ENCODE data around the gene ADARB2. TPM values are rescaled to one million over a fixed set of nuclear protein-coding genes. Genes with fewer than 3 reads are reported as not detected.

The ADARB2 gene
- total and polyA plus RNA-seq, 2 experiments from 2014 or later: not detected

- H3K27me3 ChIP-seq (replicated peaks; ENCODE audit: insufficient read depth): no peaks in the 10 kb centered on the region
- H3K27ac ChIP-seq: no peak overlapping the region
- DNase-seq: no peak
- no peaks in the 10 kb centered on the region for H3K36me3 ChIP-seq (ENCODE audit: low read depth)
- in situ Hi-C loops (cut with MboI): no loop called here
- H3K79me2 ChIP-seq (ENCODE audit: insufficient read depth): no peaks in the 10 kb centered on the region
- no peaks in the 10 kb centered on the region for H4K20me1 ChIP-seq (ENCODE audit: insufficient read depth)
- WGBS, 2 experiments (ENCODE audit: low coverage in 1 of 2, low lambda C conversion rate in 2 of 2, missing lambda C conversion rate in 2 of 2): 53 to 58% methylated on average over 15 of the region's 15 CpGs
- H3K4me1 ChIP-seq (ENCODE audit: insufficient read depth): no peaks in the 10 kb centered on the region
- no peak overlapping the region for H3K4me3 ChIP-seq
- no peak overlapping the region for H2AFZ ChIP-seq
- H3K9me3 ChIP-seq (ENCODE audit: low read depth): no peaks in the 10 kb centered on the region
- no peak overlapping the region for H3K4me2 ChIP-seq (ENCODE audit: unreplicated experiment)
- H3K9ac ChIP-seq: no peak overlapping the region
- no peaks in the 10 kb centered on the region for H3K9me2 ChIP-seq (ENCODE audit: insufficient read depth)
- TF ChIP-seq EZH2 (IDR thresholded peaks at IDR 0.05; ENCODE audit: insufficient read depth, poor library complexity, severe bottlenecking): no peak
- no peak for TF ChIP-seq EZH2phosphoT487 (IDR thresholded peaks at IDR 0.05; ENCODE audit: insufficient read depth, low read depth)
- no peaks in the 10 kb centered on the region for H3F3A ChIP-seq (ENCODE audit: insufficient read depth)
Measured at GRCh38 chr10:1527951-1528350, 209.4 kb downstream of the ADARB2 start.

GRCh38 chr10:1526436-1527055, 210.8 kb downstream of the ADARB2 start:
- H3K27me3 ChIP-seq (replicated peaks; ENCODE audit: insufficient read depth): no peaks in the 10 kb centered on the region
- H3F3A ChIP-seq (ENCODE audit: insufficient read depth): no peaks in the 10 kb centered on the region
- H4K20me1 ChIP-seq (ENCODE audit: insufficient read depth): no peaks in the 10 kb centered on the region
- no peak for TF ChIP-seq EZH2 (IDR thresholded peaks at IDR 0.05; ENCODE audit: insufficient read depth, poor library complexity, severe bottlenecking)
- no peak for TF ChIP-seq EZH2phosphoT487 (IDR thresholded peaks at IDR 0.05; ENCODE audit: insufficient read depth, low read depth)
- H3K9me2 ChIP-seq (ENCODE audit: insufficient read depth): no peaks in the 10 kb centered on the region
- no peaks in the 10 kb centered on the region for H3K79me2 ChIP-seq (ENCODE audit: insufficient read depth)
- H3K27ac ChIP-seq: no peak overlapping the region
- H3K4me1 ChIP-seq (ENCODE audit: insufficient read depth): no peaks in the 10 kb centered on the region
- no peak overlapping the region for H3K9ac ChIP-seq
- no peak for DNase-seq
- in situ Hi-C loops (cut with MboI): no loop called here
- H3K9me3 ChIP-seq (ENCODE audit: low read depth): no peaks in the 10 kb centered on the region
- WGBS, 2 experiments (ENCODE audit: low coverage in 1 of 2, low lambda C conversion rate in 2 of 2, missing lambda C conversion rate in 2 of 2): 6 to 10% methylated on average over 17 to 18 of the region's 18 CpGs
- H3K36me3 ChIP-seq (ENCODE audit: low read depth): no peaks in the 10 kb centered on the region
- no peak overlapping the region for H2AFZ ChIP-seq
- H3K4me2 ChIP-seq (ENCODE audit: unreplicated experiment): no peak overlapping the region
- H3K4me3 ChIP-seq: no peak overlapping the region

- Histone ChIP-seq H3K4me1 (ENCODE audit: insufficient read depth) (no peaks in the 10 kb centered on the region), H3F3A (ENCODE audit: insufficient read depth) (no peaks in the 10 kb centered on the region), H2AFZ (no peak overlapping the region), H3K79me2 (ENCODE audit: insufficient read depth) (no peaks in the 10 kb centered on the region), H3K4me3 (no peak overlapping the region), H3K9ac (no peak overlapping the region), H4K20me1 (ENCODE audit: insufficient read depth) (no peaks in the 10 kb centered on the region), H3K4me2 (ENCODE audit: unreplicated experiment) (no peak overlapping the region), H3K27me3 (replicated peaks; ENCODE audit: insufficient read depth) (no peaks in the 10 kb centered on the region), H3K9me3 (ENCODE audit: low read depth) (no peaks in the 10 kb centered on the region), H3K27ac (no peak overlapping the region), H3K9me2 (ENCODE audit: insufficient read depth) (no peaks in the 10 kb centered on the region), H3K36me3 (ENCODE audit: low read depth) (no peaks in the 10 kb centered on the region)
- TF ChIP-seq EZH2 (IDR thresholded peaks at IDR 0.05; ENCODE audit: insufficient read depth, poor library complexity, severe bottlenecking): no peak
- TF ChIP-seq EZH2phosphoT487 (IDR thresholded peaks at IDR 0.05; ENCODE audit: insufficient read depth, low read depth): no peak
- no peak for DNase-seq
- 53 to 60% methylated on average over 32 of the region's 32 CpGs for WGBS, 2 experiments (ENCODE audit: low coverage in 1 of 2, low lambda C conversion rate in 2 of 2, missing lambda C conversion rate in 2 of 2)
- in situ Hi-C loops (cut with MboI): no loop called here
Measured at GRCh38 chr10:1525354-1526162, 211.8 kb downstream of the ADARB2 start.

GRCh38 chr10:1524540-1524939, 212.8 kb downstream of the ADARB2 start:
- Histone ChIP-seq H4K20me1 (ENCODE audit: insufficient read depth) (no peaks in the 10 kb centered on the region), H2AFZ (no peak overlapping the region), H3K4me3 (no peak overlapping the region), H3F3A (ENCODE audit: insufficient read depth) (no peaks in the 10 kb centered on the region), H3K4me2 (ENCODE audit: unreplicated experiment) (no peak overlapping the region), H3K9ac (no peak overlapping the region), H3K9me2 (ENCODE audit: insufficient read depth) (no peaks in the 10 kb centered on the region), H3K36me3 (ENCODE audit: low read depth) (no peaks in the 10 kb centered on the region), H3K79me2 (ENCODE audit: insufficient read depth) (no peaks in the 10 kb centered on the region), H3K4me1 (ENCODE audit: insufficient read depth) (no peaks in the 10 kb centered on the region), H3K27ac (no peak overlapping the region), H3K27me3 (replicated peaks; ENCODE audit: insufficient read depth) (no peaks in the 10 kb centered on the region), H3K9me3 (ENCODE audit: low read depth) (no peaks in the 10 kb centered on the region)
- in situ Hi-C loops (cut with MboI): no loop called here
- DNase-seq: no peak
- TF ChIP-seq EZH2phosphoT487 (IDR thresholded peaks at IDR 0.05; ENCODE audit: insufficient read depth, low read depth) (no peak), EZH2 (IDR thresholded peaks at IDR 0.05; ENCODE audit: insufficient read depth, poor library complexity, severe bottlenecking) (no peak)
- 53 to 58% methylated on average over 7 of the region's 7 CpGs for WGBS, 2 experiments (ENCODE audit: low coverage in 1 of 2, low lambda C conversion rate in 2 of 2, missing lambda C conversion rate in 2 of 2)
